GM18861 (cell line): Measurements from ENCODE around the gene COLGALT1.
"Not testable (repeated sequence)": the region's sequence is repeated elsewhere in the genome, so short reads cannot be mapped to it uniquely, and the experiment has no call there.

ENCODE experiments used
- ATAC-seq: cut with Tn5 transposase; IDR thresholded peaks from one replicate; pipeline ENCODE4 v1.9.1; 2021; ENCODE audit not compliant: unreplicated experiment

Gene COLGALT1

GRCh38 chr19:17557466-17557865 is 2.0 kb downstream of the COLGALT1 start:
- ATAC-seq = no peak

DNA sequence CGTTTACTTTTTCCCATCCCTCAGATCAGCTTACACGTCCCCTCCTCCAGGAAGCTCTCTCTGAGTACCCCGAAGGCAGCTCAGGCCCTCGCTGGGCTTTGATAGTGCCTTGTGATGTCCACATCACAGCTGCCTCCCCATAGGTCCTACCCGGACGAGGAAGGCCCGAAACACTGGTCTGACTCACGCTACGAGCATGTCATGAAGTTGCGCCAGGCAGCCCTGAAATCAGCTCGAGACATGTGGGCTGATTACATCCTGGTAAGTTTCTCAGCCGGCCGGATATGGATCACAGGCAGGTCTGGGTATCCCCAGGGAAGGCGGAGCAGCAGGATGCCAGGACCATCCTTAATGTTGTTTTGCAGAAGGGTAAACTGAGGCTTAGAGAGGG is 4.8 kb downstream of the COLGALT1 start:
- ATAC-seq = no peak

DNA sequence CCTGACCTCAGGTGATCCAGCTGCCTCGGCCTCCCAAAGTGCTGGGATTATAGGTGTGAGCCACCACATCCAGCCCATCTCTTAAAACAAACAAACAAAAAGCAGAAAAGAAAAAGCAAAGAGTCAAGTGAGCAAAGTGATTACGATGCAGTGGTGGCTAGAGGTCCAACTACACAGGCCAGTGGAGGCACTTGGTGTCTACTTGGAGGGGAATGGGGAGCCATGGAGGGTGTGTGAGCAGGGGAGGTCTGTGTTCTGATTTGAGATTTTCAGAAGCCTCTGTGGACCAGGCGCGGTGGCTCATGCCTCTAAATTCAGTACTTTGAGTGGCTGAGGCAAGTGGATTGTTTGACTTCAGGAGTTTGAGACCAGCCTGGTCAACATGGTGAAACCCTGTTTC is 6.6 kb downstream of the COLGALT1 start:
- no peak for ATAC-seq

DNA sequence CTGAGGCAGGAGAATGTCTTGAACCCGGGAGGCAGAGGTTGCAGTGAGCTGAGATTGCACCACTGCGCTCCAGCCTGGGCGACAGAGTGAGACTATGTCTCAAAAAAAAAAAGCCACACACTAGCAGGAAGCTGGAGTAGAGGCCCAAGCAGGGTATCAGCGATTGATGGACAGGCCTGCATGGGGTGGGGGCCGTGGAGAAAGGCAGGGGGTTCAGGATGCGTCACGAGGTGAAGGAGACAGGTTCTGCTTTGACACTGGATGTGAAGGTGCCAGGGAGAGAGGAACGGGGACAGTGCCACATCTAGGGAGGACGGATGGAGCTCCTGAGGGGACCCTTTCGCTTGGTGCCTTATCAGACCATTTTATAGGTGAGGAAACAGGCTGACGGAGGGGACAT is 7.1 kb downstream of the COLGALT1 start:
- no peak for ATAC-seq

- ATAC-seq = no peak
Observed at GRCh38 chr19:17564781-17565180, 9.3 kb downstream of the COLGALT1 start.

DNA sequence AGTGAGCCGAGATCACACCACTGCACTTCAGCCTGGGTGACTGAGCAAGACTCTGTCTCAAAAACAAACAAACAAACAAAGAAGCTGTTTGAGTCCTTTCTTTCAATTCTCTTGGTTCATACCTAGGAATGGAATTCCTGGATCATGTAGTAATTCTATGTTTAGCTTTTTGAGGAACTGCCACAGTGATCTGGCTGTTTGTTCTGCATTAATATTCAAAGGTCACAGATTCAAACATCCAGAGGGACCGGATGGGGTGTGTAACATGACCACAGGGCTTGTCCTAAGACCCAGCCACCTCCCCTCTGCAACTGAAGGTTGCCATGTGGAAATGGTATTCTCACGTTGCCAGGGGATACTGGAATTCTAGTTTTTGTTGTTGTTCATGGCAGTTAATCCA is 10.2 kb downstream of the COLGALT1 start:
- ATAC-seq = no peak

DNA sequence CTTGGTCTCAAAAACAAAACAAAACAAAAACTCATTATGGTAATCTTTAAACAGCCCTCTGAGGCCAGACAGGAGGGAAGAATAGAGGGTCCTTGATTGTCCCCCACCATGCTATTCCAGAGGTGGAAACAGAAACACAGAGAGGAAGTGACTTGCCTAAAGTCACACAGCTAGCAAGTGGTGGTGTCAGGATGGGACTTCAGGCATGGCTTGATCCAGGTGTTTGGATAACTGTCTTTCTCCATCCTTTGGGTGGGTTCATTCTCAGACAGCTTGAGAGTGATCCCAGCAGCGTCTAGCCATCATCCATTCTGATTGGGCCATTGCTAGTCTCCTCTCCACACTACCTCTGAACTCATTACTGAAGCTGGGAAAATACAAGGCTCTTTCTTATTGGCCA is 12.5 kb downstream of the COLGALT1 start:
- no peak for ATAC-seq

GRCh38 chr19:17570291-17570690 is 14.8 kb downstream of the COLGALT1 start:
- ATAC-seq = not testable (repeated sequence)

DNA sequence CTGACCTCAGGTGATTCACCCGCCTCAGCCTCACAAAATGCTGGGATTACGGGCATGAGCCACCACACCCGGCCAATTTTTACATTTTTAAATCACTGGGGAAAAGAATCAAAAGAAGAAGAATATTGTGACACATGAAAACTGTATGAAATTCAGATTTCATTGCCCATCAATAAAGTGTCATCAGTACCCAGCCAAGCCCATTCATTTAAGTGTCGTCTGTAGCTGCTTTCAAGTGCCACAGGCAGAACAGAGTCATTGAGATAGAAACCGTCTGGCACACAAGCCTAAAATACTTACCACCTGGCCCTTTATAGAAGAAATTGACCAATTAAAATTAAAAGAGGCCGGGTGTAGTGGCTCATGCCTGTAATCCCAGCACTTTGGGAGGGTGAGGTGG is 15.3 kb downstream of the COLGALT1 start:
- ATAC-seq = no peak

DNA sequence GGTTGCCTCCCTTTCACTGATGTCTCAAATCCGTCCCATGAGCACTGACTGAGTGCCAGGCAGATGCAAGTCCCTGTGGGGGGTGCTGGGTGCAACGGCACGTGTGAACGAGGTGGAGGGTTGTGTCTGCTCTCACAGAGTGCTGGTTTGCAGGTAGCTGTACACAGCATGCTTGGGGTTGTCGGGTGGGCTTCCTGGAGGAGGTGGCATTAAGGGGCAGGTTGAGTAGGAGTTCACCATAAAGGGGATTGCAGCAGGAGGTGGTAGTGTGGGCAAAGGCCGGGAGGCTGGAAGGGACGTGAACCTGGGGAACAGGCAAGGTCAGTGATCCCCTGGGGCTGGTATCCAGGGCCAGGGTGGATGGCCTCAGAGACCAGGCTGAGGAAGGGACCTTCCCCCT is 17.2 kb downstream of the COLGALT1 start:
- ATAC-seq = no peak

- no peak for ATAC-seq
Observed at GRCh38 chr19:17575871-17576757, 20.7 kb downstream of the COLGALT1 start.

- no peak for ATAC-seq
Observed at GRCh38 chr19:17576758-17577456, 21.5 kb downstream of the COLGALT1 start.

DNA sequence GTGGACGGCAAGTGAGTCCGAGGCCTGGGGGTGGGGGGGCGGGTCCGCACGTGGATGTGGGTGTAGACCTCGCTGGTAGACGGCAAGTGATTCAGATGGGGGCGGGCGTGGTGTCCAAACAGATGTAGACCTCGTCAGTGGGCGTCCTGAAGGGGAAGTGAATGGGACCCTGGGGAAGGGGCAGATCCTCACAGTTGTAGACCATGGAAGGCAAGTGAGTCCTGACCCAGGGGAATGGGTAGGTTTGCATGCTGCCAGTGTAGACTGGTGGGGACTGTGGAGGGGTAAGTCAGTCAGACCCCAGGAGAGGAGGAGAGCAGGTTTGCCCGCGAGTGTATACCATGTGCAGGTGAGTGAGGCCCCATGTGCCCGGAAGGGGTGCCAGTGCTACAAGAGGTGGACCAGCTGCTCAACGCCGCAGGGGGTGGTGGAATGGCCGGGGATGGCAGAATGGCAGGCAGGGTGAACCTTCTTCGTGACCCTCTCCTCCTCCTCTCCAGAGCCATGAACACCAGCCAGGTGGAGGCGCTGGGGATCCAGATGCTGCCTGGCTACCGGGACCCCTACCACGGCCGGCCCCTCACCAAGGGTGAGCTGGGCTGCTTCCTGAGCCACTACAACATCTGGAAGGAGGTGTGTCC is 22.1 kb downstream of the COLGALT1 start:
- no peak for ATAC-seq

GRCh38 chr19:17579661-17580244 is 24.3 kb downstream of the COLGALT1 start:
- ATAC-seq = no peak

DNA sequence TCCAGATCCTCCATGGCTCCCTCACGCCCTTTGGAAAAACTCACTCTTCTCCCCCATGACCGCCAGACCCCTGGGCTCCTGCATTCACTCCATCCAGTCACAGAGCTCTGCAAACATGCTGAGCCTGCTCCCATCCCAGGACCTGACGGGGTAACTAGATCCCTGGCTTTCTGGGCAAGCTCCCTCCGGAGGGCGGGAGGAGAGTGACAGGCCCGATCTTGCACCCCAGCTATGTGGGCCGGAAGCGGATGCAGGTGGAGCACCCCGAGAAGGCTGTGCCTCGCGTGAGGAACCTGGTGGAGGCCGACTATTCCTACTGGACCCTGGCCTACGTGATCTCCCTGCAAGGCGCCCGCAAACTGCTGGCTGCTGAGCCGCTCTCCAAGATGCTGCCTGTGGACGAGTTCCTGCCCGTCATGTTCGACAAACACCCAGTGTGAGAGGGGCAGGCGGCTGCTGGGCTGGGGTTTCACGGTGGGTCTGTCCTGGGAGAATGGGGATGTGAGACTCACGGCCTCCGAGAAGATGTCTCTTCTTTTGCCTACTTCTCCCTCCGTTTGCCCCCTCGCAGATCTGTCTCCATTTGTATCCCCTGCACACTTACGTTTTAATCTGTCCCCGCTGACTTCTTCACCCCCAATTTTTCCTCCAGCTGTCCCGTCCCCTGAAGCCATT is 25.2 kb downstream of the COLGALT1 start:
- no peak for ATAC-seq

DNA sequence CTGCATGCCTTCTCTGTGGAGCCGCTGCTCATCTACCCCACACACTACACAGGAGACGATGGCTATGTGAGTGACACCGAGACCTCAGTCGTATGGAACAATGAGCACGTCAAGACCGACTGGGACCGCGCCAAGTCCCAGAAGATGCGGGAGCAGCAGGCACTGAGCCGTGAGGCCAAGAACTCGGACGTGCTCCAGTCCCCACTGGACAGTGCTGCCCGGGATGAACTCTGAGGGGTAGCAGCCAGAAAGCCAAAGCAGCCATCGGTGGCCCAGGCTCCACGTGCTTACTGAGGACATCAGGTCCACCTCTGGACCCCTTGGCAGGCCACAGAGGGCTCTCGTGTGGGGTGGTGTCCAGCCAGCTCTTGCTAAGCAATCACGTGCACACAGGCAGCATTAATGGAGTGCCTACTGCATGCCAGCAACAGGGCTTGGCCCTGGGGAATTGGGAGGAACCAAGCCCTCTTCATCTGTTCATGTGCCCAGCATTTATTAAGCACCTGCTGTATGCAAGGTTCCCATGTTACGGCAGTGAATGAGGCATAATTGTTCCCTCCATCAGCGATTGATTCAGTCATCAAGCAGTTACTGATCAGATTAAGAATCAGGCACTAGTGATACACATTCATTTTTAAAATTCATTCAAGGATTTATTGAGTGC is 25.9 kb downstream of the COLGALT1 start:
- no peak for ATAC-seq

DNA sequence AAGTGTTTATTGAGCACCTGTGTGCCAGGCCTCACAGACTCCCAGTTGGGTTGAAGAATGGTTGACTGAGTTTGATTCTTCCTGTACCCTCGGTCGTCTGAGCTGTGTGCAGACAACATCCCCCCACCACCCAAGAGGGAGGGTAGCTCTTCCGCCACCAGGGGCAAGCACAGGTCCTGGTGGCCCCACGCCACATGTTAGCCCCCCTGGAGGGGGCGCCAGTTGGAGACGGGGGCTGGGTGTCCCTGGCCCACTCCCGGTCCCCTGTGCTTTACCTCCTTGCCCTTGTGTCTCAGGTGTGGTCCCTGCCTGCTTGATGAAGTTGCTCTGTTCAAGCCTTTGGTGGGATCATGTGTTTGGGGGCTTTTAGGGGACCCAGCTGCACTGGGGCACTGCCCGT is 27.2 kb downstream of the COLGALT1 start:
- ATAC-seq = no peak

GRCh38 chr19:17584132-17584531 is 28.7 kb downstream of the COLGALT1 start:
- no peak for ATAC-seq

GRCh38 chr19:17585395-17585794 is 29.9 kb downstream of the COLGALT1 start:
- ATAC-seq = not testable (repeated sequence)

- ATAC-seq = no peak
Observed at GRCh38 chr19:17590866-17591265, 35.4 kb downstream of the COLGALT1 start.
